ENCODE results near the gene BSPRY.
"Not testable (repeated sequence)": the region's sequence is repeated elsewhere in the genome, so short reads cannot be mapped to it uniquely, and the experiment has no call there.

Gene BSPRY

DNA sequence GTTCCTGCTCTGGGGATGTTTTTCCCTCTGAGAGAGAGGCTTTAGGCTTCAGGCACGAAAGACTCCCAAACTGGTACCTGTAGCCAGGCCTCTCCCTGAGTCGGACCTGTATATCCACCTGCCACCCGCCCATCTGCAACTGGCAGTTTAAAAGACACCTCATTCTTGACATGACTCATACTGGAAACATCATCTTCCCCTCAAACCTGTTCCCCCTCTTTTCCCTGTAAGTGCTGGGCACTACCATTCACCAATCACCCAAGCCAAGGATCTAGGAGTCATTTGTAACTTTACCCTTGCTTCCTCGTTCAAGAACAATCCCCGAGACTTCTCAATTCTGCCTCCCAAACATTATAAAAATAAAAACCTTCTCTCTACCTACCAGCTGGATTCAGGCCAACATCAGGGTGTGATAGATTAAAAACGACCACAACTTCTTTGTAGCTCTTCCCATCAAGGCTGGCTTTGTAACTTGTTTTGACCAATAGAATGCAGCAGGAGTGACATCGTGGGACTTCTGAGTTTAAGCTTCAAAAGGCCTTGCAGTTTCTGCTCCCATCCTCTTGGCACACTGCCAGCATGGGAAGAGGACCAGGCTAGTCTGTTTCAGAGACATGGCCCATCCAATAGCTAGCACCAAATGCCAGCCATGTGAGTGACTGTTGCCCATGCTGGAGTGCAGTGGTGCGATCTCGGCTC is 7.5 kb upstream of the BSPRY start:
- no peak for DNase-seq (ENCODE audit: low read depth in 2 of 2, low spot score in 1 of 2)

DNA sequence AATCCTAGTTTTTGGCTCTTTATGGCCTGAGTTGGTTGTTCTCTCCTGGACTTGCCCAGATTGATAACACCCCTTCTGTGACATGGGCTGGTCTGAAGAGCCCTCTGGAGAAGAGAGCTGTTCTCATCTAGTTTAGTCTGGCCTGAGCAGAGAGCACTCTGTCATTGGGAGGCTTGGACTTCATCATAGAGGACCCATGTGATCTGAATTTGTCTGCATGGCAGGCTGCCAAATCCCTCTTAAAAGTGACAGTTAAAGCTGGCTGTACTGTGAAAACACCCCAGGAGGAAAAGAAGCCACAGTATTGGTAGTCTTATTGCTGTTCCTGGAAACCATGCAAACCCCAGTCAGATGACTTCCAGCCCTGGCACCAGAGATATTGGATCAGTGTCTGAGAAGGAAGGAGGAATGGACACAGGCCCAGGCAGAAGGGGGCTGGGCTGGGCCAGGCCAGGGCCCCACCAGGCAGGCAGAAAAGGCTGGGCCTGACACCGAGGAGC is 5.6 kb upstream of the BSPRY start:
- DNase-seq (ENCODE audit: low read depth in 2 of 2, low spot score in 1 of 2): no peak

DNA sequence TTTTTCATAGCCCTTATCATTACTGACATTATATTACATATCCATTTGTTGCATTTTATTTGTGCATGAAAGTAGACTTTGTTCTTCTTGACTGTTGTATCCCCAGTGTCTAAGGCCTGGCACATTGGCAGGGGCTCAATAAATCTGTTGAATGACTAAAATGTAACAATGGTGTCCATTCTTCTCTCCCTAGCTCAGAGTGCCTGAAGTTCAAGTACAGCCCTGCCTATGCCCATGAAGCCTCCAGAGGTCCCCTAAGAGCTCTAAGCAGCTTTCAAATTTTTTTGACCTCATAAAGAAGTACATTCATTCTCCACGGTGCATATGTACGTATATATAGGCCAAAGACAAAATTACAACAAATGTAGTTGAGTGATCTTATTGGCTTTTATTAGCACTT is 4.2 kb upstream of the BSPRY start:
- no peak for DNase-seq (ENCODE audit: low read depth in 2 of 2, low spot score in 1 of 2)

DNA sequence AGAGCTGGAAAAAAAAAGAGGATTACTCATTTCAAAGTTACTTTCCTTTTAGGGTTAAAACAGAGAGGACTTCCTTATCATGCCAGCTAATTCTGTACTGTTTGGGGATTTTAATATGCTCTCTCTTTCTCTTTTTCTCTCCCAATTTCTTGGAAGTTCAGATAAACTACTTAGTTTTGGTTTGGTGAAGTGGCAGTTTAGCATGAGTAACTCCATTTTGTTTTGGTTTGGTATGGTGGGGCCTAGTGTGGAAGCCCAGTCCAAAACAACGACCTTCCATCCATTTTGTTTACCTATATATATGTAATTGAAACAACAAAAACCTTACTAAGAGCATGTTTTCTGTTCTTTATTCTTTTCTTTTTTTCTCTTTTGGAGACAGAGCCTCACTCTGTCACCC is 3.7 kb upstream of the BSPRY start:
- no peak for DNase-seq (ENCODE audit: low read depth in 2 of 2, low spot score in 1 of 2)

DNA sequence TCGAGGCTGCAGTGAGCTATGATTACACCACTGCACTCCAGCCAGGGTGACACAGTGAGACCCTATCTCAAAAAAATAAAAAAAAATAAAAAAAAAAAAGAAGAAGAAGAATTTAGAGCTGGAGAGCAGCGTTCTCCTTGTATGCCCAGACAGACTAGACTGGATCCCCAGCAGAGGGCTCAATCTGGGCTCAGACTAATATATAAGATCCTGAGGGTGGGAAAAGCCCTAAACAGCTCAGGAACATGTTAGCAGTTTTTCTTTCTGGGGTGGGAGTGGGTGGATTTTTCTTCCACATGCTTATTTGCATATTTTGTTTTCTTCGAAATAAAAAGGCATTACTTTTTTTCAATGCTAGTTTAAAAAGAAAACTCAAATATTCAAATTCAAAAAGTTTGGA is 904 bp upstream of the BSPRY start:
- no peak for DNase-seq (ENCODE audit: low read depth in 2 of 2, low spot score in 1 of 2)

DNA sequence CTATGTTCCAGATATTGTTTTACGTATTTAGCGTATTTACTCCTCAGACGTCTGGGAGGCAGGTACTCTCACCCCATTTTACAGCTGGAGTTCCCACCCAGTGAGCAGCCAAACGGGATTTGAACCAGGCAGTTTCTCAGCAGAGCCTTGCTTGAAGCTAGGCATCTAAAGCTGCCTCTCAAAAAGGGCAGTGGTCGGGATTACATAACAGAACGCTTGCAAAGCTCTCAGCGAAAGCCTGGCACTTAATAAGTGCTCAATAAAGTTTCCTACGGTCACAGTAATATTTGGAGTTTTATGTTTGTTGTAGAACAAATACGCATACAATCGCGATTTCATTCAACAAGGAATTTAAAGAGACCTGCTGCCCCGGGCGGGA is 286 bp upstream of the BSPRY start:
- DNase-seq (ENCODE audit: low read depth in 2 of 2, low spot score in 1 of 2): no peak

DNA sequence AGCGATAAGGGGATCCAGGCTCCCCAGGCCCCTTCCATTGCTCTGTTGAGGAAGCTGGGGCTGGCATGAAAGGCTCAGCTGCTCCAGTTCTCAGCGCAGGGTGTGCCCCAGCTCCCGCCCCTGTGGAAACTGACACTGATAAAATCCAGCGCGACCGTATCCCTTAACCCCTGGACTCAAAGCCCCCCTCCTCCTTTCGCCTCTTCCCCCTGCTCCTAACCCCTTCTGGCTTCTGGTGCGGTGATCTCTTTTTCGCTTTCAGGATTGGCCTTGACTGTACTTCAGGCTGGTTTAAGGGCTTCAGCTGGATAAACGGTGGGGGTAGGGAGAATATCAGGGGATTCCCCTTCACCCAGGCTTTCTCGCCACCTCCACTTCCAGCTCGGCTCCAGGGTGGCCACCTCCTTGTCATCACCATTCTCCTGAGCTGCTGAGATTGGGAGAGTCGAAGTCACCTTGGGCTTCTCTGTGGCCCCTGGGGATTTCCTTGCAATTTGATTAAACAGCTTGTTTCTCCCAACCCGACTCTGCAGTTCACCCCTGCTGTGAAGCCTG is 843 bp downstream of the BSPRY start:
- DNase-seq (ENCODE audit: low read depth in 2 of 2, low spot score in 1 of 2): no peak

DNA sequence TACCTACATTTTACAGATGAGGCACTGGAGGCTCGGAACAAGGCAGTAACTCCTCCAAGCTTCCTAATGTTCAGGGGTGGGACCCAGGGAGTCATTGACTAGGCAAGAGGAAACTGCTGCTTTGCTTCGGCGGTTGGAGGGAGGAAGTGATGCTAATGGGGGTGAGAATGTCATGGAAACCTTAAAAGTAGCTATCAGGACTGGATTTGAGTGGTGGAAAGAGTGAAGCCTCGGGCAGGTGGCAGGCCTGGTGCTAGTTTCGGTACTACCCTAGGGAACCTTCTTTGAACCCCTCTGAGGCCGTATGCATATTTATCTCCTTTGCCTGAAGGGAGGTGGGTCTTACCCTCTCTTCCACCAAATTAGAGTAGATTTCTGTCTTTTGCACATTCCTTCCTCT is 1.6 kb downstream of the BSPRY start:
- DNase-seq (ENCODE audit: low read depth in 2 of 2, low spot score in 1 of 2): no peak

DNA sequence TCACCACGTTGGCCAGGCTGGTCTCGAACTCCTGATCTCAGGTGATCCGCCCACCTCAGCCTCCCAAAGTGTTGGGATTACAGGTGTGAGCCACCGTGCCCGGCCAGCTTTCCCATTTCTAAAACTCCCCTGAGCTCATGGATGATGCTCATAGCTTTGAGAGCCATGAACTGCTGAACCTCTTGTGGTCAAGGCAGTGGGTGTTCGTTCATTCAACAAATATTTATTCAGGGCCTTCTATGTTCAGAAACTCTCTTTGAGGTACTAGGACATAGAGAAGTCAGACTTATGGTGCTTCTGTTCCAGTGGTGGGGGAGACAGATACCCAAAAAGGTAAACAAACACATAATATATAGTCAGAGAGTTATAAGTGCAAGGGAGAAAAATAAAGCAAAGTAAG is 2.7 kb downstream of the BSPRY start:
- no peak for DNase-seq (ENCODE audit: low read depth in 2 of 2, low spot score in 1 of 2)

DNA sequence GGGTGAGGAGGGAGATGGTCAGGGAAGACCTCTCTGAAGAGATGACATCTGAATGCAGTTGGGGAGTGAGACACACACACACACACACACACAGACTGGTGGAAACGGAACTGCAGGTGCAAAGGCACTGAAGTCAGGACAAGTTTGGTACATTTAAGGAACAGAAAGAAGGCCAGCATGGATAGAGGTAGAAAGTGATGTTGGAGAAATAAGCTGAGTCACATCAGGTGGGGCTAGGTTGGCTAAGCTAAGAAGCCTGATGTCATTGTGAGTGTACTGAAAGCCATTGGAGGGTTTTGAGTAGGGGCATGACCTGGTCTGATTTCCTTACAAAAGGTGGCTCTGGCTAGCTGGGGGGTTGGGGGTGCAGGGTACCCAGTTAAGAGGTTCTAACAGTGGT is 3.1 kb downstream of the BSPRY start:
- no peak for DNase-seq (ENCODE audit: low read depth in 2 of 2, low spot score in 1 of 2)

DNA sequence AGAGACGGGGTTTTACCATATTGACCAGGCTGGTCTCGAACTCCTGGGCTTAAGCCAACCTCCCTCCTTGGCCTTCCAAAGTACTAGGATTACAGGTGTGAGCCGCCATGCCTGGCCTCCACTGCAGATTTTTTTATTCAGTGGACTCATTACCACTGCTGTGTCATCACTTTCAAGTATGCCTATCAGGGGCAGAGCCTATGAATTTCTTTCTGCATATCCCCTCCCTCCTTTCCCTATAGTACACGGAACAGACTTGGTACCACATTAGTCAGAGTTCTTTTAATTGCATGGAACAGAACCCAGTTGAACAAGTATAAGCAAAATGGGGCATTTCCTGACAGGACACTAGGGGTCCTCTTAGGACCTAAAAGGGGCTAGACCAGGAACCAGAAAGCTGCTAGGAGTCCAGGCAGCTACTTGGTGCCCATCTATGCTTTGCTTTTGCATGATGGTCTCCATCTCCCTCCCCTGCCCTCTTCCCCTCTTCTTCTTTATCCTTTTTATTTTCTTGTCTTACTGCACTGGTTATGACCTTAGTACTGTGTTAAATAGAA is 5.8 kb downstream of the BSPRY start:
- DNase-seq (ENCODE audit: low read depth in 2 of 2, low spot score in 1 of 2): no peak

DNA sequence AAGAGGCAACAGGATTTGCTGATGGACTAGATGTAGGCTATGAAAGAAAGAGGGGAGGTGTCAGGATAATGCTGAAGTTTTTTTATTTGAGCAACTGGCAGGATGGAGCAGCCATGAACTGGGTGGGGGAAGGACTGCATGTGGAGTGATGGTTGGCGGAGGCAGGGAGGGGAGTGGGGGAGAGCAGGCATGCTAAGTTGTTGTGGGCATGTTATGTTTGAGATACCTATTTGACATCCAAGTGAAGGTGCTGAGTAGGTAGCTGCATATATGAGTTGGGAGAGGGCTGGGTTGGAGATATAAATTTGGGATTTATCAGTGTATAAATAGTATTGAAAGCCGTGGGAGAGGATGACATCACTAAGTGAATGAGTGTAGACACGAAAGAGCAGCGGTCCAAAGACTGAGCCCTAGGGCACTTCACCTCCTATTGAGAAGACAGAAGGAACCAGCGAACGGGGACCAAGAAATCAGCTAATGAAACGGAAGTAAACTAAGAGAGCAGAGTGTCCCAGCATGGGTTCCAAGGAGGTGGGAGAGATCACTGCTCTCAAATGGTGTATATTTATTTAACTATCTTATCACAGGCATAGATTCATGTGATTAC is 7.4 kb downstream of the BSPRY start:
- DNase-seq (ENCODE audit: low read depth in 2 of 2, low spot score in 1 of 2): no peak

DNA sequence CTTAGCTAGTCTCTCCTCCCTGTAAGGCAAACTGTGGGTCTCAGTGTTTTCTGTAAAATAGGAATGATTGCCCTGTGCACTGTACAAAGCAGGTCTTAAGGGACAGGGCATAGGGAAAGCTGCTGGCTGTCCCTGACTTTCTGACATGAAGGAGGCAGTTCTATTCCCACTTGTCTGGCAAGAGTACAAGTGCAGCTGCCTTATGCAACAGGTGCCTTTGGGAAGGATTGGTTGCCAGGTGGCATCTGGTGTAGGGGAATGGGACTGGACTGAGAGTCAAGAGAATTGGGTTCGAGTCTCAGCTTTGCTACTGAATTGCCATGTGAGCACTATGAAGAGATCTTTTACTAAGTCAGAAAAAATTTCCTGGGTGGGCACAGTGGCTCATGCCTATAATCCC is 10.0 kb downstream of the BSPRY start:
- DNase-seq (ENCODE audit: low read depth in 2 of 2, low spot score in 1 of 2): no peak

DNA sequence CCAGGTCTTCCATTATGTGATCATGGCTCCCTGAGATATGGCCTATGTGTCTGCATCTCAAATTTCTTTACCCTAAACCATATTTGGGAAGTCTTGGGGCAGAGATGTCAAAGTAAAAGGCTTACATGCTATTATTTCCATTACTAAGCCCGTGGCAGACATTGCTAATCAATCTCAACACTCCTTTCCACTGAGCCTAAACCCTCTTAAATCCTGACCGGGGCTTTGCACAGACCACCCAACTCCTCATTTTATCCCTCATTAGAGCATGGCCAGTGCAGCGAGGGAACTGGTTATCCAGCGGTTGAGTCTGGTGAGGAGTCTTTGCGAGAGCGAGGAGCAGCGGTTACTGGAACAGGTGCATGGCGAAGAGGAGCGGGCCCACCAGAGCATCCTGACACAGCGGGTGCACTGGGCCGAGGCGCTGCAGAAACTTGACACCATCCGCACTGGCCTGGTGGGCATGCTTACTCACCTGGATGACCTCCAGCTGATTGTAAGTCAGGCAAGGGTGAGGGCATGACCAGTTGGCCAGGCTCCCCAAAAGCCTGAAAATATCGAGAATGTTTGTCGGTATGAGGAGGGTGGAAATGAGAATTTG is 11.0 kb downstream of the BSPRY start:
- DNase-seq (ENCODE audit: low read depth in 2 of 2, low spot score in 1 of 2): no peak

DNA sequence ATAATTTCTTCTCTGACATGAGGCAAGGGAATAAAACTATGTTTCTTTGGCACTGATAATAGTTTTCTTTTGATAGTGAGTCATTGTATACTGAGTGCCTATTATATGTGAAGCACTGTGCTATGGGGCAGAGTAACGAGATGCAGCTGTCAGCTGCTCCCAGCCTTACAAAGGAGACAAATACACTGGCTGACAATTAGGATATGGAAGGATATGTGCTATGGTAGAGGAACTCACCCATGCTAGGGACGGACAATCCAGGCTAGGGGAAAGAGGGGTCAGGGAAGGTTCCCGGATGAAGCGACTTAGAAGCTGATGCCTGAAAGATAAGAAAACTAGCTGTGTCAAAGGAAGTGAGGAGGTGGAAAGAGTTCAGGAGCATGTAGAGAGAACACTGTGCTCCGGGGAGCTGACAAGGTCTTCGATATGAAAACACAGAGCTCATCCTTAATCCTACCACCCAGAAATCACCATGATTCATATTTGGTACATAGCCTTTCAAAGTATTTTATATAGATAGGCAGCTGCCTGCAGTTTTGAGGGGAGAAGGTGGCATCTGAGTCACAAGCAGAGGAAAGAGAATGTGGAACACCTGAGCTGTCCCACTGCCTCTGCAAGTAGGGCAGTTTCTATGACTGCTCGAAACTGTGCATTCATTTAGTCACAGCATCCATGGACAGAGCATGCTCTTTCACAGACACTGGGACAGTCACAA is 12.1 kb downstream of the BSPRY start:
- DNase-seq (ENCODE audit: low read depth in 2 of 2, low spot score in 1 of 2): no peak

DNA sequence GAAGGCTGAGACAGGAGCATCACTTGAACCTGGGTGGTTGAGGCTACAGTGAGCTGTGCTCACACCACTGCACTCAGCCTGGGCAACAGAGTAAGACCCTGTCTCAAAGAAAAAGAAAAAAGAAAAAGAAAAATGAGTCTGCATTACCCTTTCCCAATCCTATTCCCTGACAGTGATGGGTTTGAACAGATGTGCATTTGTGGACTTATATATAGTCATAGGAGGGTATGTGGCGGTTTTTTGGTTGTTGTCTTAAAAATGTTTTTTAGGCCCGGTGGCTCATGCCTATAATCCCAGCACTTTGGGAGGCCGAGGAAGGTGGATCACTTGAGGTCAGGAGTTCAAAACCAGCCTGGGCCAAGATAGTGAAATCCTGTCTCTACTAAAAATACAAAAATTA is 14.0 kb downstream of the BSPRY start:
- no peak for DNase-seq (ENCODE audit: low read depth in 2 of 2, low spot score in 1 of 2)

DNA sequence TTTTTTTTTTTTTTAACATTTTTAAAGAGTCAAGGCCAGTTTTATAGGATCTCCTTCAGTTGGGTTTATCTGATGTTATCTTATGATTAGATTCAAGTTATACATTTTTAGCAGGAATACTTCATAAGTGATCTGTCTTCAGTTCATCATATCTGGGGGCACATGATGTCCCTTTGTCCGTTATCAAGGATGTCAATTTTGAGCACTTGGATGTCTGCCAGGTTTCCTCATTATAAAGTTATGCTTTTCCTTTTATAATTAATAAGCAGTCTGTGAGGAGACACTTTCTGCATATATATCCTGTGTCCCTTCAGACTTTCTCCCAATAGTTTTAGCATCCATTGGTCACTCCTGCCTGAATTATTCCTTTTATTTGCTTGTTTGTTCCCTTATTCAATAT is 15.6 kb downstream of the BSPRY start:
- no peak for DNase-seq (ENCODE audit: low read depth in 2 of 2, low spot score in 1 of 2)

DNA sequence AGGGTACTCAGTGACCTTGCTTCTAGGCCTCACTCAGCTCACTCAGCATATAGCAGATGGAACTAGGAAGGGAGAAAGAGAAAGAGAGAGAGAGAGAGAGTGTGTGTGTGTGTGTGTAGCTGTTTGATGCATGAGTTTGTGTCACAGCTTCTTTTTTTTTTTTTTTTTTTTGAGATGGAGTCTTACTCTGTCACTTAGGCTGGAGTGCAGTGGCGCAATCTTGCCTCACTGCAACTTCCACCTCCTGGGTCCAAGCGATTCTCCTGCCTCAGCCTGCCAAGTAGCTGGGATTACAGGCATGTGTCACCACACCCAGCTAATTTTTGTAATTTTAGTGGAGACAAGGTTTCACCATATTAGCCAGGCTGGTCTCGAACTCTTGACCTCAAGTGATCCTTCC is 16.3 kb downstream of the BSPRY start:
- DNase-seq (ENCODE audit: low read depth in 2 of 2, low spot score in 1 of 2): not testable (repeated sequence)

DNA sequence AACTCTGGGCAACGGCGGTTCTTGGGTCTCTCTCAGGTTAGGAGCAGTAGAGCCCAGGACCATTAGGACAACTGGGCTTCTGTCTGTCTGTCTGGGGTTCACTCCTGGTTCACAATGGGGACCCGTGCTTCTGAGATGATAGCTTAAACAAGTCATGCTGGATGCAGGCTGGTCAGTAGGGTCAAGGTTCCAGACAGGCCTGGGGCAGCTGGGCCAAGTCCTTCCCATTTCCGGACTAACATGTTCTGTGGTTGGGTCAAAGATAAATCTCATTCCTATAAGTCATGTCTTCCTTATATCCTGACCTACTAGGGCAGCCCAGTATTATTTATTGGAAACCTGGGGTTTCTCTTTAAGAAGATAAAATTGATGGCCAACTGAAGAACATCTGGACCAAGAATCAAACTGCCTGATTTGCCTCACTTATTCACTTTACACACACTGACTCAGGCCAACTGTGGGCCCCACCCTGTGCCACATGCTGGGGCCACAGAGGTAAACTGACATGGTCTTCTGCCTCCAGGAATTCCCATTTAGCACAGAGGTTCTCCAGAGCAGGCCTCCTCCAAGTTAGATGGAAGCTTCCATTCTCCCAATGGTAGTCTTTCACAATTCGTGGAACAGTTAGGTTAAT is 19.1 kb downstream of the BSPRY start:
- DNase-seq (ENCODE audit: low read depth in 2 of 2, low spot score in 1 of 2): no peak

DNA sequence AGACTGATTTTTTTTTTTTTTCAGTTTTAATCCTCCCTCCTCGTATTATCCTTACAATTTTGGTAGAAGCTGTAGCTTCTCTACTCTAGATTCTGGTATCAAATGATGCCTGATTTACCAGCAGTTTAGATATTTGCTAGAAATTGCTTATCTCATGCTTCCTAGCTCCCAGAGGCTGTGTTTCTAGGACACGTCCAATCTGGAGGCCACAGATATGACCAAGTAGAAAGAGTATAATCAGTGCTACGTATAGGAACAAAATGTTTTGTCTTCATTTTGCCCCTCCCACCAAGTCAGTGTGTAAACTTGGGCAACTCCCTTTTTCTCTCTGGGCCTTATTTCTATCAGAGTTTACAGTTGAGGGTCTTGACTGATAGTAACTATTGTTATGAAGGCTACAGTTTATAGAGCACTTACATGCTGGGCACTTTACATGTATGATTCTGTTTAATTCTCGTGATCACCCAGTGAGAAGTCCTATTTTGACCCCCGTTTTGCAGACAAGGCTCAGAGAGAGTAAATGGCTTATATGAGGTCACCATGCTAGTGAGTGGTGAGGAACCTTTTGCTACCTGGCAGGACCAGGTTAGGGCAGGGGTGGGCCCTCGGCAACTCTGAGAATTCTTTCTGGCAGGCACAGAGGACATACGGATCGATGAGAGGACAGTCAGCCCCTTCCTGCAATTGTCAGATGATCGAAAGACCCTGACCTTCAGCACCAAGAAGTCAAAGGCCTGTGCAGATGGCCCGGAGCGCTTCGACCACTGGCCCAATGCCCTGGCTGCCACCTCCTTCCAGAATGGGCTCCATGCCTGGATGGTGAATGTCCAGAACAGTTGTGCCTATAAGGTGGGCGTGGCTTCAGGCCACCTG is 19.9 kb downstream of the BSPRY start:
- no peak for DNase-seq (ENCODE audit: low read depth in 2 of 2, low spot score in 1 of 2)
